Panc1 (cell line): ENCODE results near the gene KIF3A. TPM values are rescaled to one million over a fixed set of nuclear protein-coding genes. Genes with fewer than 3 reads are reported as not detected.

ENCODE experiments used
- ATAC-seq: fragments of 200-7000 bp; cut with Tn5 transposase; 2 replicates; pipeline ENCODE4 v1.9.1; 2020; ENCODE audit warnings: mild to moderate bottlenecking, moderate library complexity
- BruUV-seq: library from RNA; stranded (reverse); fragments of 400-500 nt; replicated peaks from 2 replicates; lab custom pipeline; 2021; lab: Mats Ljungman, UMichigan
- CTCF ChIA-PET: fragments of 300-600 bp; sonication (Branson Sonifier 250); formaldehyde crosslinking; loops from one replicate; lab custom pipeline; 2022; ENCODE audit warnings: antibody characterized with exemption; lab: Charles Lee
- POLR2A ChIA-PET: fragments of 300-600 bp; sonication (Branson Sonifier 250); formaldehyde crosslinking; loops from one replicate; lab custom pipeline; 2022; ENCODE audit warnings: antibody characterized with exemption; lab: Charles Lee
- DNase-seq: peaks from one replicate; pipeline ENCODE4 v3.0.0-alpha.2; 2010; ENCODE audit warnings: low read depth, low spot score
- H3K27ac ChIP-seq: 2 replicates; pipeline ENCODE4 v1.5.1; 2011; ENCODE audit warnings: mild to moderate bottlenecking, low read length, inconsistent platforms
- H3K27me3 ChIP-seq: fragments of 200-500 bp; sonication (Bioruptor generic); 2 replicates; pipeline ENCODE4 v1.6.0; 2014; ENCODE audit warnings: low read length, inconsistent platforms; ENCODE audit not compliant: control insufficient read depth, insufficient read depth
- H3K36me3 ChIP-seq: fragments of 200-500 bp; sonication (Bioruptor generic); 2 replicates; pipeline ENCODE4 v1.5.1; 2014; ENCODE audit warnings: inconsistent platforms, mild to moderate bottlenecking, low read length, moderate library complexity; ENCODE audit not compliant: control insufficient read depth, insufficient read depth
- H3K4me1 ChIP-seq: 2 replicates; pipeline ENCODE4 v1.5.1; 2011; ENCODE audit warnings: inconsistent platforms, mild to moderate bottlenecking, low read length, moderate library complexity; ENCODE audit not compliant: control insufficient read depth, insufficient read depth
- H3K4me3 ChIP-seq, 2 experiments: 2 replicates each; pipeline ENCODE4 v1.5.1; 2011 to 2012; ENCODE audit warnings: low read depth in 2 of 2, low read length in 2 of 2, mild to moderate bottlenecking in 2 of 2, inconsistent platforms in 1 of 2, moderate library complexity in 1 of 2
- H3K9me3 ChIP-seq: fragments of 200-500 bp; sonication (Bioruptor generic); 2 replicates; pipeline ENCODE4 v1.5.1; 2014; ENCODE audit warnings: low read depth, mild to moderate bottlenecking, inconsistent platforms, low read length, moderate library complexity; ENCODE audit not compliant: control insufficient read depth, insufficient read depth
- CTCF ChIP-seq: fragments of 450-650 bp; IDR thresholded peaks from 2 replicates; pipeline ENCODE4 v1.5.1; 2017; ENCODE audit warnings: mild to moderate bottlenecking
- POLR2AphosphoS5 ChIP-seq: IDR thresholded peaks from 2 replicates; pipeline ENCODE4 v1.6.1; 2012; ENCODE audit warnings: mild to moderate bottlenecking, low read depth, low read length, moderate library complexity
- REST ChIP-seq, 2 experiments: IDR thresholded peaks; 2 replicates each; pipeline ENCODE4 v1.6.1; 2011 to 2012; ENCODE audit warnings: low read depth in 2 of 2, control low read depth in 1 of 2, low read length in 1 of 2, mild to moderate bottlenecking in 1 of 2, moderate library complexity in 1 of 2; ENCODE audit not compliant: insufficient read depth in 1 of 2
- SIN3A ChIP-seq: IDR thresholded peaks from 2 replicates; pipeline ENCODE4 v1.6.1; 2012; ENCODE audit warnings: low read depth, mild to moderate bottlenecking, low read length, moderate library complexity, borderline replicate concordance; ENCODE audit not compliant: insufficient read depth
- TCF7L2 ChIP-seq: IDR thresholded peaks from 2 replicates; pipeline ENCODE4 v1.6.1; 2011; ENCODE audit warnings: mild to moderate bottlenecking, low read depth, low read length, inconsistent platforms
- in situ Hi-C: cut with HindIII; loops from 2 replicates; pipeline ENCODE4 v1.10.0; 2016; ENCODE audit warnings: low sequenced_read_pairs, low pct_unique_long_range_greater_than_20kb
- intact Hi-C: fragments of 100-400 bp; cut with micrococcal nuclease; formaldehyde crosslinking; loops from one replicate; pipeline ENCODE4 v1.10.0; 2022; ENCODE audit not compliant: unreplicated experiment
- total RNA-seq: library from RNA; stranded (reverse); gene quantifications from one replicate; pipeline ENCODE4 v1.2.1, GENCODE V29; 2021; ENCODE audit not compliant: unreplicated experiment

Gene KIF3A
- total RNA-seq, 1 experiment from 2014 or later: 17.1 TPM

DNA sequence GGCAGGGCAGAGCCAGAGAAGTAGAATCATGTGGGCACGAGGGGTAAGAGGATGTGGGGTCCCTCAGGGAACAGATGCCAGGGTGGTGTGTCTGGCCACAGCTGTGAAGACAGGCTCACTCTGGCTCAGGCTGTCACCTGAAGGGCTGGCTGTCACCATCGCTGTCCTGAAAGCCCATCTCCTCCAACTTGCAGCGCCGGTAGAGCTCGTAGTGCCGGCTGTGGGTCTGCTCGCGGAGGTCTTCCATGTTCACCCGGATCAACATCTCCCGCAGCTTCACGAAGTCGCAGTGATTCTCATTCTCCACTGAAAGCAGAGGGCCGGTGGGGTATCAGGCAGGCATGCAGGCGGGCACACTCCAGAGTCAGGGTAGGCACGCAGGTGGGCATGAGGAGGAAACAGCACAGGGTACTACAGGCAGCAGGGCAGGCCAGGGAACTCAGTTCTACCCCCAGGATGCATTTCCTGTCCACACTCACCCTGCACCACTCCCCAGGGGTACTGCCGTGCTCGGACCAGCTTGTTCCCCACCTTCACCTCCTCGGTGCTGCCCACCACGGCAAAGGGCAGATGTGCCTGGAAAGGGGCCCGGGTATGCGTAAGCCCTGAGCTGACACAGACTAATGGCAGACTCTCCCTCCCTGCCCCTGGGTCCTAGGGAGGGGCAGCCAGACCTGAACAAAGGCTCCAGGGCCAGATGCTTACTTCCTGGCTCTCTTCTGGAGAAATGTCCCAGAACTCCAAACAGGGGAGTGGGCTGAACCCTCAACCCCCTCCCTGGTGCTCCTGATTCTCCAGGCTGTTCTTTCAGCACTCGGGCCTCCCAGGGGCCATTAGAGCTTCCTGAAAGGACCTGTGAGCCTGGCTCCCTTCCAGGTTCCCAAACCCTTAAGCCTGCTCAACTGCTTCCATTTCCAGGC is 24.2 kb upstream of the KIF3A start:
- peaks cover 4% of the 10 kb centered on the region; the same call in 1 of the 2 replicates for H3K36me3 ChIP-seq
- CTCF ChIA-PET: no interaction called here
- no peak for DNase-seq
- no peaks in the 10 kb centered on the region for H3K9me3 ChIP-seq
- no peak; the same call in 1 of the 2 replicates for ATAC-seq
- TF ChIP-seq REST (IDR thresholded peaks at IDR 0.05; ENCODE audit: insufficient read depth in 1 of 2, low read depth in 2 of 2, low read length in 1 of 2) (no peak), TCF7L2 (no peak), POLR2AphosphoS5 (no peak), CTCF (no peak), SIN3A (no peak)
- POLR2A ChIA-PET: no interaction called here
- no TSS peak for BruUV-seq
- H3K27me3 ChIP-seq: no peaks in the 10 kb centered on the region
- H3K27ac ChIP-seq: no peak overlapping the region
- H3K4me3 ChIP-seq: no peak overlapping the region
- in situ Hi-C loops (no loop called here), intact Hi-C loops (no loop called here)
- H3K4me1 ChIP-seq: no peaks in the 10 kb centered on the region

- POLR2A ChIA-PET: no interaction called here
- TF ChIP-seq SIN3A (no peak), TCF7L2 (no peak)
- intact Hi-C loops: no loop called here
- no TSS peak for BruUV-seq
- no peaks in the 10 kb centered on the region for H3K4me1 ChIP-seq
- peaks cover 4% of the 10 kb centered on the region; the same call in 1 of the 2 replicates for H3K36me3 ChIP-seq
- in situ Hi-C loops: no loop called here
- H3K27me3 ChIP-seq: no peaks in the 10 kb centered on the region
- no peak for DNase-seq
- H3K4me3 ChIP-seq: no peak overlapping the region
- ATAC-seq: no peak
- CTCF ChIA-PET: no interaction called here
- H3K27ac ChIP-seq: no peak overlapping the region
- H3K9me3 ChIP-seq: no peaks in the 10 kb centered on the region
Measured at GRCh38 chr5:132760601-132761317, 23.4 kb upstream of the KIF3A start.
